ENCODE measurements around the gene LMAN2L. TPM values are rescaled to one million over a fixed set of nuclear protein-coding genes. Genes with fewer than 3 reads are reported as not detected.

LMAN2L gene
- 17.0 TPM for total RNA-seq
- long read RNA-seq, transcript LMAN2L-201 (8 exons, 2,397 nt): major isoform, 68 of 83 reads
- long read RNA-seq, partial matches to known transcripts: 4 of 83 reads
- long read RNA-seq, other reads (novel, unspliced or antisense): 6 of 83 reads

- peak; percentile 97 for DNase-seq (ENCODE audit: low spot score)
- intact Hi-C loops (cut with DNase I): loop anchor here (1.0 to 5.0 kb wide), 3 partner anchors 20 to 118 kb away; partner anchors contain the start of genes CNNM4 and KANSL3
These were observed at the start of gene LMAN2L for GRCh38 chr2:96739633-96740428. LMAN2L (minus strand) TSS chr2:96740064; CDS start chr2:96740040, 24 bp downstream.

- DNase-seq (ENCODE audit: low spot score): no peak
- intact Hi-C loops (cut with DNase I): no loop called here
These were observed 49.4 kb upstream of the LMAN2L start for GRCh38 chr2:96789245-96789617.

- no peak for DNase-seq (ENCODE audit: low spot score)
- intact Hi-C loops (cut with DNase I): no loop called here
These were observed 48.8 kb upstream of the LMAN2L start for GRCh38 chr2:96788442-96789244.

- no peak for DNase-seq (ENCODE audit: low spot score)
- intact Hi-C loops (cut with DNase I): no loop called here
These were observed 47.5 kb upstream of the LMAN2L start for GRCh38 chr2:96787411-96787810.

GRCh38 chr2:96783388-96783787 is 43.5 kb upstream of the LMAN2L start:
- intact Hi-C loops (cut with DNase I): no loop called here
- DNase-seq (ENCODE audit: low spot score): no peak

- intact Hi-C loops (cut with DNase I): no loop called here
- no peak for DNase-seq (ENCODE audit: low spot score)
These were observed 35.3 kb upstream of the LMAN2L start for GRCh38 chr2:96775160-96775559.

- intact Hi-C loops (cut with DNase I): no loop called here
- no peak for DNase-seq (ENCODE audit: low spot score)
These were observed 34.1 kb upstream of the LMAN2L start for GRCh38 chr2:96773922-96774321.

- intact Hi-C loops (cut with DNase I): no loop called here
- DNase-seq (ENCODE audit: low spot score): no peak
These were observed 33.2 kb upstream of the LMAN2L start for GRCh38 chr2:96772903-96773671.

- intact Hi-C loops (cut with DNase I): no loop called here
- no peak for DNase-seq (ENCODE audit: low spot score)
These were observed 32.1 kb upstream of the LMAN2L start for GRCh38 chr2:96771796-96772618.

- no peak for DNase-seq (ENCODE audit: low spot score)
- intact Hi-C loops (cut with DNase I): no loop called here
These were observed 30.8 kb upstream of the LMAN2L start for GRCh38 chr2:96770442-96771202.

GRCh38 chr2:96769814-96770213 is 29.9 kb upstream of the LMAN2L start:
- peak; percentile 88 for DNase-seq (ENCODE audit: low spot score)
- intact Hi-C loops (cut with DNase I): no loop called here

GRCh38 chr2:96768083-96768561 is 28.3 kb upstream of the LMAN2L start:
- intact Hi-C loops (cut with DNase I): no loop called here

GRCh38 chr2:96767135-96767871 is 27.4 kb upstream of the LMAN2L start:
- no peak for DNase-seq (ENCODE audit: low spot score)
- intact Hi-C loops (cut with DNase I): no loop called here

More at GRCh38 chr2:96768083-96768561, 28.3 kb upstream of the LMAN2L start:
- no peak for DNase-seq (ENCODE audit: low spot score)

- intact Hi-C loops (cut with DNase I): loop anchor here (5.0 kb wide), 2 partner anchors 93 to 212 kb away; partner anchors contain the start of gene ANKRD39
- DNase-seq (ENCODE audit: low spot score): no peak
These were observed 24.4 kb upstream of the LMAN2L start for GRCh38 chr2:96764253-96764637.

GRCh38 chr2:96763511-96764252 is 23.8 kb upstream of the LMAN2L start:
- no peak for DNase-seq (ENCODE audit: low spot score)
- intact Hi-C loops (cut with DNase I): loop anchor here (2.0 to 5.0 kb wide), 3 partner anchors 37 to 211 kb away; partner anchors contain the start of gene ANKRD39

- no peak for DNase-seq (ENCODE audit: low spot score)
- intact Hi-C loops (cut with DNase I): loop anchor here (2.0 to 5.0 kb wide), 3 partner anchors 38 to 210 kb away; partner anchors contain the start of gene ANKRD39
These were observed 22.9 kb upstream of the LMAN2L start for GRCh38 chr2:96762529-96763311.
